Testis (tissue), 3 donors: Measurements from ENCODE around the gene CNST. TPM values are rescaled to one million over a fixed set of nuclear protein-coding genes. Genes with fewer than 3 reads are reported as not detected.
"Not testable (repeated sequence)": the region's sequence is repeated elsewhere in the genome, so short reads cannot be mapped to it uniquely, and the experiment has no call there.

Experiments
- DNase-seq: peaks from one replicate; pipeline ENCODE4 v3.0.0-alpha.2; 2019
- H3K27ac ChIP-seq, 2 donors: fragments of 200-600 bp; sonication (generic); one replicate each; pipeline ENCODE4 v1.5.1; 2019
- H3K27me3 ChIP-seq: fragments of 200-600 bp; sonication (generic); one replicate; pipeline ENCODE4 v1.5.1; 2019
- H3K36me3 ChIP-seq: fragments of 200-600 bp; sonication (generic); one replicate; pipeline ENCODE4 v1.5.1; 2017; ENCODE audit warnings: low read depth; ENCODE audit errors: missing control alignments
- H3K4me1 ChIP-seq: fragments of 200-600 bp; sonication (generic); one replicate; pipeline ENCODE4 v1.5.1; 2019
- H3K4me3 ChIP-seq, 2 donors: fragments of 200-600 bp; sonication (generic); one replicate each; pipeline ENCODE4 v1.5.1; 2017 to 2019
- H3K9me3 ChIP-seq: fragments of 200-600 bp; sonication (generic); one replicate; pipeline ENCODE4 v1.5.1; 2017
- CTCF ChIP-seq, 3 experiments: fragments of 450-650 bp in 2 of 3; fragments of 200-600 bp in 1 of 3; sonication (generic) in 1 of 3; IDR thresholded peaks; one replicate each; pipeline ENCODE4 v1.5.1; 2016 to 2019; ENCODE audit warnings: antibody characterized with exemption in 3 of 3, mild to moderate bottlenecking in 2 of 3, moderate library complexity in 1 of 3
- POLR2A ChIP-seq: fragments of 450-650 bp; IDR thresholded peaks from one replicate; pipeline ENCODE4 v1.6.1; 2017; ENCODE audit warnings: antibody characterized with exemption, mild to moderate bottlenecking, moderate library complexity
- WGBS, 2 donors: methylation state at CpG; one replicate each; pipeline ENCODE4 v1.1.5; 2018; 5-methylcytosine and 5-hydroxymethylcytosine counted together
- intact Hi-C: fragments of 100-400 bp; cut with DNase I; formaldehyde crosslinking; loops from one replicate; pipeline ENCODE4 v1.15.1; 2023; ENCODE audit warnings: low total_unique reads
- polyA plus RNA-seq: library from polyadenylated mRNA; stranded (reverse); fragments of 350-450 nt; fragmentation: Illumina TruSeq; extraction: RNeasy Lipid Tissue Mini Kit (QIAGEN cat#74804); gene quantifications from one replicate; pipeline ENCODE4 v1.2.3, GENCODE V29; 2014; ENCODE audit warnings: low read depth, low replicate concordance; ENCODE audit not compliant: insufficient read depth
- total RNA-seq, 2 donors: library from RNA; depleted of rRNA; stranded (reverse); fragments of >200 nt; gene quantifications; one replicate each; pipeline ENCODE4 v1.2.3, GENCODE V29; 2016

CNST gene
- total and polyA plus RNA-seq, 3 donors from 2014 or later: 26.6 to 61.6 (median 56.7) TPM

GRCh38 chr1:246690100-246690499 lies 123.8 kb downstream of the CNST start:
- H3K4me1 ChIP-seq: peaks cover 4% of the 10 kb centered on the region
- H3K27me3 ChIP-seq: no peaks in the 10 kb centered on the region
- no peaks in the 10 kb centered on the region for H3K9me3 ChIP-seq
- DNase-seq: no peak
- H3K36me3 ChIP-seq: no peaks in the 10 kb centered on the region
- 79 to 80% methylated on average over 12 of the region's 12 CpGs for WGBS, 2 donors
- intact Hi-C loops: no loop called here
- H3K27ac ChIP-seq: no peak overlapping the region
- TF ChIP-seq CTCF (IDR thresholded peaks at IDR 0.05) (no peak), POLR2A (no peak)
- H3K4me3 ChIP-seq: no peak overlapping the region

- H3K4me3 ChIP-seq: no peak overlapping the region
- no peak for TF ChIP-seq CTCF (IDR thresholded peaks at IDR 0.05)
- no peak for TF ChIP-seq POLR2A
- H3K36me3 ChIP-seq: no peaks in the 10 kb centered on the region
- H3K4me1 ChIP-seq: peaks cover 4% of the 10 kb centered on the region
- WGBS, 2 donors: 67% methylated on average over 14 to 15 of the region's 15 CpGs
- no peaks in the 10 kb centered on the region for H3K9me3 ChIP-seq
- H3K27me3 ChIP-seq: no peaks in the 10 kb centered on the region
- intact Hi-C loops: no loop called here
- no peak overlapping the region for H3K27ac ChIP-seq
- DNase-seq: no peak
Measured at GRCh38 chr1:246691622-246692495, 125.6 kb downstream of the CNST start.

GRCh38 chr1:246694213-246694895 lies 128.1 kb downstream of the CNST start:
- H3K4me3 ChIP-seq, H3K36me3 ChIP-seq, H3K27me3 ChIP-seq, H3K27ac ChIP-seq, H3K4me1 ChIP-seq, DNase-seq, H3K9me3 ChIP-seq, intact Hi-C loops: not testable (repeated sequence)
- 90 to 94% methylated on average over 10 of the region's 10 CpGs for WGBS, 2 donors

- H3K9me3 ChIP-seq: no peaks in the 10 kb centered on the region
- intact Hi-C loops: no loop called here
- WGBS, 2 donors: 77 to 84% methylated on average over 3 of the region's 3 CpGs
- no peak overlapping the region for H3K4me3 ChIP-seq
- no peaks in the 10 kb centered on the region for H3K36me3 ChIP-seq
- H3K27me3 ChIP-seq: no peaks in the 10 kb centered on the region
- H3K4me1 ChIP-seq: peaks cover 4% of the 10 kb centered on the region
- H3K27ac ChIP-seq: no peak overlapping the region
- DNase-seq: no peak
- no peak for TF ChIP-seq POLR2A
- TF ChIP-seq CTCF (IDR thresholded peaks at IDR 0.05): no peak
Measured at GRCh38 chr1:246695136-246695535, 128.9 kb downstream of the CNST start.

- no peaks in the 10 kb centered on the region for H3K36me3 ChIP-seq
- no peak overlapping the region for H3K27ac ChIP-seq
- H3K27me3 ChIP-seq: no peaks in the 10 kb centered on the region
- no peak overlapping the region for H3K4me3 ChIP-seq
- H3K9me3 ChIP-seq: no peaks in the 10 kb centered on the region
- H3K4me1 ChIP-seq: peaks cover 4% of the 10 kb centered on the region
- TF ChIP-seq POLR2A (no peak), CTCF (IDR thresholded peaks at IDR 0.05) (no peak)
- no peak for DNase-seq
- intact Hi-C loops: no loop called here
- WGBS, 2 donors: 93 to 95% methylated on average over 3 to 5 of the region's 5 CpGs
Measured at GRCh38 chr1:246695666-246696065, 129.4 kb downstream of the CNST start.
